Measurements from ENCODE around the gene ELOB.

ELOB gene

DNA sequence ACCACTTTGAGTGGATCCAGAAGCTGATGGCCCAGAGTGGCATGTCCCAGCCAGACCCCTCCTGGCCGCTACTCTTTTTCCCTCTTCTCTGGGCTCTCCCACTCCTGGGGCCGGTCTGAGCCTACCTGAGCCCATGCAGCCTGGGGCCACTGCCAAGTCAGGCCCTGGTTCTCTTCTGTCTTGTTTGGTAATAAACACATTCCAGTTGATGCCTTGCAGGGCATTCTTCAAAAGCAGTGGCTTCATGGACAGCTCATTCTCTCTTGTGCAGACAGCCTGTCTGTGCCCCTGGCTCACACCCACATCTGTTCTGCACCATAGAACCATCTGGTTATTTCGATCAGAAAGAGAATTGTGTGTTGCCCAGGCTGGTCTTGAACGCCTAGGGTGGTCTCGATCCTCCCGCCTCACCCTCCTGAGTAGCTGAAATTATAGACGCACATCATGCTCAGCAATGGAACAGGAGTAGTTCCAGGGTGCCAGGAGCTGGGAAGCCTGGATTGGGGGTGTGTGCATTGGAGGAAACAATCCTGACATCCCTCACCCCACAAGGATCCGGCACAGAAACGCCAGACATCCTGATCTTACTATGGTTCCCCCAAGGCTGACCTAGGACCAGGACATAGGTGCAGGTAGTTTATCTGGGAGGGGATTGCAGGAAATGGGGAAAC lies 44.5 kb upstream of the ELOB start:
- Histone ChIP-seq H3K27me3 (no peaks in the 10 kb centered on the region), H3K4me1 (no peaks in the 10 kb centered on the region), H3K4me3 (ENCODE audit: low read depth, low read length) (no peak overlapping the region), H3K9me3 (no peaks in the 10 kb centered on the region), H3K36me3 (no peaks in the 10 kb centered on the region)
- DNase-seq: no peak
- no peak for TF ChIP-seq CTCF (IDR thresholded peaks at IDR 0.05; ENCODE audit: low read depth, low read length)

DNA sequence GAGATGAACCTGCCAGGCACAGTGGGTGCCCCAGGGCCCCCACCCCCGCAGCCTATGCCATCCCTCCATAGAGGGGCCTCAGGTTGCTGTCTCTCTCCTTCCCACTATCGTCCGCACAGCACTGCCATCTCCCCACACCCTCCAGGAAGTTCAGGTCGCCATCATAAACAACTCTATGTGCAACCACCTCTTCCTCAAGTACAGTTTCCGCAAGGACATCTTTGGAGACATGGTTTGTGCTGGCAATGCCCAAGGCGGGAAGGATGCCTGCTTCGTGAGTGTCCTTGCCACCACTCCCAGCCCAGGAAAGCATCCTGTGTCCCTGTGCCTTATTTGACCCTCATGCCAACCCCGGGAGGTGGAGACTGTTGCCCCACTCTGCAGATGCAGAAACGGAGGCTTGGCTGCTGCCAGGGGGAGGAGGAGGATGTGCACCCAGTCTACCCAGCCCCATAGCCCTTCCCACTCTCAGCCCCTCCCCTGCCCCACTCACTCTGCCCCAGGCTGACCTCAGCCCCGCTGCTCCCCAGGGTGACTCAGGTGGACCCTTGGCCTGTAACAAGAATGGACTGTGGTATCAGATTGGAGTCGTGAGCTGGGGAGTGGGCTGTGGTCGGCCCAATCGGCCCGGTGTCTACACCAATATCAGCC lies 43.9 kb upstream of the ELOB start:
- TF ChIP-seq CTCF (IDR thresholded peaks at IDR 0.05; ENCODE audit: low read depth, low read length): no peak
- no peaks in the 10 kb centered on the region for H3K36me3 ChIP-seq
- no peaks in the 10 kb centered on the region for H3K27me3 ChIP-seq
- DNase-seq: no peak
- no peaks in the 10 kb centered on the region for H3K4me1 ChIP-seq
- no peaks in the 10 kb centered on the region for H3K9me3 ChIP-seq
- no peak overlapping the region for H3K4me3 ChIP-seq (ENCODE audit: low read depth, low read length)

DNA sequence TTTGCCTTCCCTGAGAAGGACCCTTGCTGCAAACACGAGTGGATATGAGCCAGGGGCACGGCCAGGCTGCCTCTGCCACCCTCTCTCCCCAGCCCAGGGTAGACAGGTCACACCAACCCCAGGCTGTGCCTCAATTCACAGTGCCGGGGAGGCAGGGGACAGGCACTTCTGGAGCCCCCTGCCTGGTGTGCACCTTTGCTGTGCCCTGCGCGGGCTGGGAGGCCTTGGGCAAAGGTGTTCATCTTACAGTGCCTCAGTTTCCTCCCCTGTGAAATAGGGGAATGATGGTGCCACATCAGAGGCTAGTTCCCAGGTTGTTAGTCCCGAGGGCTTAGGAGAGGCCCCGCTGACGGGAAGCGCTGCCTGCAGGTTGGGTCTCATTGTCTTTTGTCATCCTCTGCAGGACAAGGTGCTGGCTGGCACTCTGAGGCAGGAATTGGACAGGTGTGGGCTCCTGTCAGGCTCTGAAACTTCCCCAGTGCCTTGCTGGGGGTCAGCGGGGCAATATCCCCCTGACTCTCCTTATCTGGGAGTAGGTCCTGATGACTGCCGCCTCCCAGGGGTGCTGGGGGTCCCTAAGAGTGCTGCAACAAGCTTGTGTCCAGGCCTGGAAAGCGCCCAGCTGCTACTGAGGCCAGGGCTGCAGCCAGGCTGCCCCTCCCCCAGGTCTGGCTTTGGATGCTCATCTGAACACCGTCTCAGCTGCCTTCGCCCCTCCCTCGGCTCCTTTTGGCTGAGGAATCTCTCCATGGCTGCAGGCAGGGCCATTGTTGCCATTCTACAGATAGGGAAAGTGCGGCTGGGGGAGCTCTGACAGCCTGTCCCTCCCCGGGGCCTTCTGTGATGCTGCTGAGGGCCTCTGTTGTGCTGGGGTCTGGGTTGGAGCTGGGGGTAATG lies 43.1 kb upstream of the ELOB start:
- H3K27me3 ChIP-seq: no peaks in the 10 kb centered on the region
- TF ChIP-seq CTCF (IDR thresholded peaks at IDR 0.05; ENCODE audit: low read depth, low read length): no peak
- H3K4me1 ChIP-seq: no peaks in the 10 kb centered on the region
- H3K36me3 ChIP-seq: no peaks in the 10 kb centered on the region
- no peak overlapping the region for H3K4me3 ChIP-seq (ENCODE audit: low read depth, low read length)
- H3K9me3 ChIP-seq: no peaks in the 10 kb centered on the region
- no peak for DNase-seq

GRCh38 chr16:2819179-2819938 lies 42.3 kb upstream of the ELOB start:
- no peaks in the 10 kb centered on the region for H3K27me3 ChIP-seq
- H3K36me3 ChIP-seq: no peaks in the 10 kb centered on the region
- no peak for TF ChIP-seq CTCF (IDR thresholded peaks at IDR 0.05; ENCODE audit: low read depth, low read length)
- no peaks in the 10 kb centered on the region for H3K4me1 ChIP-seq
- no peak for DNase-seq
- no peaks in the 10 kb centered on the region for H3K9me3 ChIP-seq
- no peak overlapping the region for H3K4me3 ChIP-seq (ENCODE audit: low read depth, low read length)

- Histone ChIP-seq H3K27me3 (no peaks in the 10 kb centered on the region), H3K4me3 (ENCODE audit: low read depth, low read length) (no peak overlapping the region), H3K36me3 (no peaks in the 10 kb centered on the region), H3K9me3 (no peaks in the 10 kb centered on the region), H3K4me1 (no peaks in the 10 kb centered on the region)
- no peak for TF ChIP-seq CTCF (IDR thresholded peaks at IDR 0.05; ENCODE audit: low read depth, low read length)
- no peak for DNase-seq
Measured at GRCh38 chr16:2818272-2818876, 41.3 kb upstream of the ELOB start.

All from BE2C (cell line).